22Rv1 (cell line): Measurements from ENCODE around the gene ZG16B.
A peak's percentile ranks its signal among the peaks of the same experiment; 100 is the strongest.

Experiments used
- H3K27ac ChIP-seq: fragments of 450-650 bp; 2 replicates; pipeline ENCODE4 v1.5.1; 2017
- CTCF ChIP-seq: fragments of 450-650 bp; IDR thresholded peaks from 2 replicates; pipeline ENCODE4 v1.5.1; 2017; ENCODE audit warnings: mild to moderate bottlenecking
- ZFX ChIP-seq: fragments of 450-650 bp; IDR thresholded peaks from 2 replicates; pipeline ENCODE4 v1.6.1; 2017; ENCODE audit warnings: antibody characterized with exemption, borderline replicate concordance

ZG16B gene

DNA sequence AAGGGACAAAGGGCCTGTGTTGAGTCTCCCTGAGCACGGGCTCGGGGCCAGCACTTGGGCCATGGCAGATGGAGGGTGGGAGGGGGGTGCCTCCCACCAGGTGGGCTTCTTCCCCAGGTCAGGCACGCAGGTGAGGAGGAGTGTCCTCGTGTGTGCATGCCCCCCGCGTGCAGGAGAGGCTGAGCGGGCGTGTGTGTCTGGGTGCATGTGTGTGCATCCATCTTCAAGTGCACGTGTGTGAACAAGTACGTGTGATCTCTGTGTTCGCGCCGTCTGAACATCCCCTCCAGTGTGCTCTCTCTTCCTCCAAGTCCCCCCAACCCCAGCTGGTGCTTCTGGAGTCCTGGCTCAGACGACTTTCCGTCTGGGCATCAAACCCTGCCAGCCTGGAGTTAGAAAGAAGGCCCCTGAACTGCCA lies 2.7 kb upstream of the ZG16B start:
- TF ChIP-seq ZFX (no peak), CTCF (no peak)
- H3K27ac ChIP-seq = no peak overlapping the region

- TF ChIP-seq CTCF = no peak
- no peak for TF ChIP-seq ZFX
Measured at GRCh38 chr16:2827831-2828520, 2.1 kb upstream of the ZG16B start.

GRCh38 chr16:2828521-2828840 lies 1.6 kb upstream of the ZG16B start:
- no peak for TF ChIP-seq ZFX

More at GRCh38 chr16:2827831-2828520, 2.1 kb upstream of the ZG16B start:
- H3K27ac ChIP-seq = no peak overlapping the region

GRCh38 chr16:2828876-2829430 lies 1.1 kb upstream of the ZG16B start:
- H3K27ac ChIP-seq = peak overlapping the region; percentile 94
- TF ChIP-seq ZFX (no peak), CTCF (no peak)

More at GRCh38 chr16:2828521-2828840, 1.6 kb upstream of the ZG16B start:
- H3K27ac ChIP-seq = no peak overlapping the region

- H3K27ac ChIP-seq = peak overlapping the region; percentile 94
- no peak for TF ChIP-seq CTCF
- TF ChIP-seq ZFX = no peak
Measured at GRCh38 chr16:2830355-2830695, 222 bp downstream of the ZG16B start.

- TF ChIP-seq CTCF (no peak), ZFX (no peak)
- no peak overlapping the region for H3K27ac ChIP-seq
Measured at GRCh38 chr16:2831203-2831602, 1.1 kb downstream of the ZG16B start.

- H3K27ac ChIP-seq = no peak overlapping the region
- TF ChIP-seq ZFX (no peak), CTCF (no peak)
Measured at GRCh38 chr16:2833776-2834175, 3.7 kb downstream of the ZG16B start.

DNA sequence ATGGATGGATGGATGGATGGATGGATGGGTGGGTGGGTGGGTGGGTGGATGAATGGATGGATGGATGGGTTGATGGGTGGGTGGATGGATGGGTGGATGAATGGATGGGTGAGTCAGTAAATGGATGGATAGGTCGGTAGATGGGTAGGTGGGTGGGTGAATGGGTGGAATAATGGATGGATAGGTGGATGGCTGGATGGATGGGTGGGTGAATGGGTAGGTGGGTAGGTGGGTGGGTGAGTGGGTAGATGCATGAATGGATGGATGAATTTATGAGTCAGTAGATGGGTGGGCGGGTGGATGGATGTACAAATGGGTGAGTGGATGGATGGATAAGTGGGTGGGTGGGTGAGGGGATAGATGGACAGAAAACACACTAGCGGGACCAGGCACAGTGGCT lies 4.9 kb downstream of the ZG16B start:
- H3K27ac ChIP-seq = no peak overlapping the region
- TF ChIP-seq ZFX (no peak), CTCF (no peak)
